K562 (cell line): ENCODE results near the gene TDRD9. TPM values are rescaled to one million over a fixed set of nuclear protein-coding genes. Genes with fewer than 3 reads are reported as not detected.

Experiments
- ATAC-seq: fragments of 200-7000 bp; cut with Tn5 transposase; 3 replicates; pipeline ENCODE4 v1.9.1; 2020; ENCODE audit warnings: moderate library complexity
- BruUV-seq: library from RNA; stranded (reverse); fragments of 400-500 nt; replicated peaks from 2 replicates; lab custom pipeline; 2021; lab: Mats Ljungman, UMichigan
- CTCF ChIA-PET: fragments of 300-600 bp; formaldehyde crosslinking; extraction: SDS; loops from one replicate; lab custom pipeline; 2021; ENCODE audit warnings: low intra/inter-chr PET ratio; lab: Yijun Ruan, JAX
- POLR2A ChIA-PET: fragments of 300-600, 350-650 bp; sonication (Branson Sonifier 250); formaldehyde crosslinking; extraction: SDS; loops from one replicate; lab custom pipeline; 2021; ENCODE audit warnings: antibody characterized with exemption, inconsistent platforms; lab: Yijun Ruan, JAX
- DNase-seq, 4 experiments: peaks; one replicate each; pipeline versions ENCODE4 v3.0.0 to v3.0.0-alpha.2; 2011 to 2018; ENCODE audit warnings: low spot score in 3 of 4, mixed read lengths in 3 of 4; ENCODE audit errors: extremely low read depth in 1 of 4
- FAIRE-seq: peaks from 2 replicates; lab custom pipeline; 2011; peaks lifted over from hg19 to GRCh38; lab: Jason Lieb, UNC
- H2AFZ ChIP-seq: 2 replicates; pipeline ENCODE4 v1.6.0; 2011; ENCODE audit warnings: low read depth, low read length, control low read depth, inconsistent platforms
- H3K27ac ChIP-seq: fragments of 200-600 bp; 3 replicates; pipeline ENCODE4 v1.8.0; 2011; ENCODE audit warnings: low read depth, mild to moderate bottlenecking, control low read depth, inconsistent platforms, low read length, moderate library complexity, mixed read lengths; ENCODE audit errors: extremely low read depth
- H3K27me3 ChIP-seq, 2 experiments: fragments of 300-600 bp in 1 of 2; 2 replicates in 1 of 2; 3 replicates in 1 of 2; pipeline versions ENCODE4 v1.6.0 to v1.8.0; 2011; ENCODE audit warnings: inconsistent platforms in 2 of 2, low read length in 2 of 2, mild to moderate bottlenecking in 1 of 2, mixed read lengths in 1 of 2, moderate library complexity in 1 of 2; ENCODE audit not compliant: control insufficient read depth in 2 of 2, insufficient read depth in 2 of 2
- H3K36me3 ChIP-seq: fragments of 300-600 bp; 3 replicates; pipeline ENCODE4 v1.8.0; 2011; ENCODE audit warnings: mild to moderate bottlenecking, low read length, inconsistent platforms; ENCODE audit not compliant: control insufficient read depth, insufficient read depth
- H3K4me1 ChIP-seq, 2 experiments: fragments of 200-600 bp in 1 of 2; replicated peaks in 1 of 2; 2 replicates in 1 of 2; 3 replicates in 1 of 2; pipeline versions ENCODE4 v1.5.1 to v1.8.0; 2011; ENCODE audit warnings: inconsistent platforms in 2 of 2, low read length in 2 of 2, mild to moderate bottlenecking in 1 of 2, mixed read lengths in 1 of 2, moderate library complexity in 1 of 2; ENCODE audit not compliant: control insufficient read depth in 2 of 2, insufficient read depth in 2 of 2
- H3K4me2 ChIP-seq: 2 replicates; pipeline ENCODE4 v1.6.1; 2011; ENCODE audit warnings: low read length, control low read depth, inconsistent platforms, mixed read lengths; ENCODE audit not compliant: insufficient read depth
- H3K4me3 ChIP-seq: fragments of 200-600 bp; sonication (generic), shearing (Covaris generic); 2 replicates; pipeline ENCODE4 v1.5.1; 2016; ENCODE audit warnings: control low read depth, inconsistent platforms
- H3K79me2 ChIP-seq: fragments of 200-600 bp; 3 replicates; pipeline ENCODE4 v1.8.0; 2011; ENCODE audit warnings: low read length, inconsistent platforms; ENCODE audit not compliant: control insufficient read depth, insufficient read depth
- H3K9ac ChIP-seq, 2 experiments: 2 replicates each; pipeline versions ENCODE4 v1.6.0 to v1.6.1; 2011; ENCODE audit warnings: low read depth in 2 of 2, low read length in 2 of 2, control low read depth in 1 of 2, inconsistent platforms in 1 of 2, mild to moderate bottlenecking in 1 of 2, mixed read lengths in 1 of 2; ENCODE audit not compliant: insufficient read depth in 1 of 2
- H3K9me1 ChIP-seq: one replicate; pipeline ENCODE4 v1.6.0; 2011; ENCODE audit warnings: inconsistent platforms, mild to moderate bottlenecking, low read length, moderate library complexity; ENCODE audit not compliant: control insufficient read depth, insufficient read depth
- H3K9me3 ChIP-seq: replicated peaks from 2 replicates; pipeline ENCODE4 v1.5.1; 2011; ENCODE audit warnings: low read depth, low read length, inconsistent platforms; ENCODE audit not compliant: control insufficient read depth, insufficient read depth
- H4K20me1 ChIP-seq: replicated peaks from 2 replicates; pipeline ENCODE4 v1.6.1; 2011; ENCODE audit warnings: low read length, inconsistent platforms, mixed read lengths; ENCODE audit not compliant: control insufficient read depth, insufficient read depth
- PURB ChIP-seq: sonication (generic); formaldehyde crosslinking; IDR thresholded peaks from 2 replicates; pipeline ENCODE4 v1.9.0; 2021; ENCODE audit warnings: low read depth, mild to moderate bottlenecking, missing genetic modification reagents
- SPI1 ChIP-seq: IDR thresholded peaks from 2 replicates; pipeline ENCODE4 v1.6.1; 2011; ENCODE audit warnings: low read depth, low read length, control low read depth, borderline replicate concordance
- ZFX ChIP-seq: sonication (generic); formaldehyde crosslinking; IDR thresholded peaks from 2 replicates; pipeline ENCODE4 v1.8.0; 2022; ENCODE audit warnings: mild to moderate bottlenecking, missing genetic modification reagents, moderate library complexity
- ZNF12 ChIP-seq: sonication (generic); formaldehyde crosslinking; IDR thresholded peaks from 2 replicates; pipeline ENCODE4 v1.4.0; 2020; ENCODE audit warnings: mild to moderate bottlenecking, missing genetic modification reagents
- WGBS: fragments of 100-300 bp; shearing (Covaris generic); methylation state at CpG from one replicate; pipeline ENCODE4 v1.1.6; 2016; ENCODE audit warnings: low coverage, mixed read lengths; ENCODE audit not compliant: insufficient coverage; ENCODE audit errors: missing lambda C conversion rate; 5-methylcytosine and 5-hydroxymethylcytosine counted together
- in situ Hi-C: fragments of 300-500 bp; cut with MboI; formaldehyde crosslinking; loops from 4 replicates; pipeline ENCODE4 v1.15.0; 2018; ENCODE audit warnings: inconsistent platforms, mixed read lengths
- intact Hi-C: fragments of 100-400 bp; cut with micrococcal nuclease; formaldehyde crosslinking; loops from 2 replicates; pipeline ENCODE4 v1.14.2; 2022
- polyA plus RNA-seq, 8 experiments: library from polyadenylated mRNA; depleted of rRNA in 4 of 8; stranded (reverse) in 5 of 8; unstranded in 3 of 8; fragments of >200 nt; fragmentation: Nextera tagmentation in 2 of 8; fragmentation: Illumina TruSeq in 1 of 8; extraction: Ambion mirVana in 2 of 8; extraction: Trizol in 1 of 8; gene quantifications; 2 replicates each; pipeline versions ENCODE4 v1.2.1 to v1.2.3, GENCODE V29; 2011 to 2014; ENCODE audit warnings: inconsistent platforms in 1 of 8, missing spikeins in 1 of 8
- total RNA-seq, 7 experiments: library from RNA; depleted of rRNA in 6 of 7; stranded (reverse); fragments of >200 nt in 6 of 7; fragmentation: Illumina TruSeq in 2 of 7; extraction: Trizol in 2 of 7; gene quantifications; 2 replicates each; pipeline versions ENCODE4 v1.2.1 to v1.2.3, GENCODE V29; 2011 to 2021; ENCODE audit warnings: low replicate concordance in 1 of 7
- TF ChIP-seq, protein P1 (sequence below): fragments of 450-650 bp; conservative IDR thresholded peaks from 2 replicates; pipeline ENCODE4 v1.6.1; 2016; ENCODE audit warnings: missing genetic modification characterization, low read depth, mild to moderate bottlenecking, control low read depth, missing compliant biosample characterization
- TF ChIP-seq, protein P2 (sequence below): IDR thresholded peaks from 2 replicates; pipeline ENCODE4 v1.6.1; 2012; ENCODE audit warnings: low read depth, low read length, improper control_type of control experiment, borderline replicate concordance
- TF ChIP-seq, protein P3 (sequence below): fragments of 250-450 bp; sonication (Bioruptor Pico); IDR thresholded peaks from 2 replicates; pipeline ENCODE4 v1.5.0; 2022; ENCODE audit warnings: mild to moderate bottlenecking
- TF ChIP-seq, protein P4 (sequence below): sonication (generic); formaldehyde crosslinking; IDR thresholded peaks from 2 replicates; pipeline ENCODE4 v1.8.0; 2022; ENCODE audit warnings: missing genetic modification reagents, mild to moderate bottlenecking, moderate library complexity, borderline replicate concordance

TDRD9 gene
- total and polyA plus RNA-seq, 9 of the 15 experiments (the other 6 are each of a cell fraction or from before 2014, with no cell fraction given): 0.04 to 0.14 (median 0.04) TPM; not detected in 5

DNA sequence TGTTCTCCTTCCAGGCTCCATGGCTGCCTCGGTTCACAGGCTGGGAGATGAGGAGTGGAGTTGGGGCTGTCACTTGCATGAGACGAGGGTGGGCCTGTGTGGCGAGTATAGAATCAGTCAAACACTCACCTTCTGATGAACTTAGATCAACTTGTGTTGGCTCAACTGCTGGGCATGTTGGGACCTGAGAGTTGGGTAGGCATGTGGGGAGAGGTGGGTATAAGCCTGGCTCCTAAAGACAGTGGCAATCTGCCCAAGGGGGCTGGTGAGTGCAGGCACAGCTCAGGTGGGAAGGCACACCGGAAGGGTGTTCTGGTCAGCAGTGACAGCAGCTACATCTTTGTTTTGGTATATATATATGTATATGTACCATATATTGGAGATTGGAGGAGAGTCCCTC, 30.1 kb upstream of the TDRD9 start:
- TF ChIP-seq, protein P1, sequence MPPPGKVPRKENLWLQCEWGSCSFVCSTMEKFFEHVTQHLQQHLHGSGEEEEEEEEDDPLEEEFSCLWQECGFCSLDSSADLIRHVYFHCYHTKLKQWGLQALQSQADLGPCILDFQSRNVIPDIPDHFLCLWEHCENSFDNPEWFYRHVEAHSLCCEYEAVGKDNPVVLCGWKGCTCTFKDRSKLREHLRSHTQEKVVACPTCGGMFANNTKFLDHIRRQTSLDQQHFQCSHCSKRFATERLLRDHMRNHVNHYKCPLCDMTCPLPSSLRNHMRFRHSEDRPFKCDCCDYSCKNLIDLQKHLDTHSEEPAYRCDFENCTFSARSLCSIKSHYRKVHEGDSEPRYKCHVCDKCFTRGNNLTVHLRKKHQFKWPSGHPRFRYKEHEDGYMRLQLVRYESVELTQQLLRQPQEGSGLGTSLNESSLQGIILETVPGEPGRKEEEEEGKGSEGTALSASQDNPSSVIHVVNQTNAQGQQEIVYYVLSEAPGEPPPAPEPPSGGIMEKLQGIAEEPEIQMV: no peak
- TF ChIP-seq SPI1: no peak
- BruUV-seq: no TSS peak
- H3K79me2 ChIP-seq: no peaks in the 10 kb centered on the region
- H3K4me1 ChIP-seq: peaks cover 0 to 13% of the 10 kb centered on the region in 2 experiments; a peak in 2 of 5 replicates
- FAIRE-seq: no peak
- in situ Hi-C loops: no loop called here
- CTCF ChIA-PET: no interaction called here
- POLR2A ChIA-PET: no interaction called here
- H2AFZ ChIP-seq: no peak overlapping the region
- WGBS: 0% methylated on average over 2 of the region's 4 CpGs
- H3K36me3 ChIP-seq: no peaks in the 10 kb centered on the region
- peaks cover 13 to 43% of the 10 kb centered on the region in 2 experiments; a peak in 3 of 5 replicates for H3K27me3 ChIP-seq
- no peak overlapping the region for H3K27ac ChIP-seq
- H3K4me2 ChIP-seq: no peak overlapping the region
- no peak overlapping the region for H3K9ac ChIP-seq
- no peaks in the 10 kb centered on the region for H3K9me3 ChIP-seq
- ATAC-seq: no peak
- H3K4me3 ChIP-seq: no peak overlapping the region
- no peak for DNase-seq
- H4K20me1 ChIP-seq: 0 out of 2 replicates have a peak, but pooled peaks cover 2% of the 10 kb centered on the region
- intact Hi-C loops: no loop called here
- no peaks in the 10 kb centered on the region for H3K9me1 ChIP-seq

DNA sequence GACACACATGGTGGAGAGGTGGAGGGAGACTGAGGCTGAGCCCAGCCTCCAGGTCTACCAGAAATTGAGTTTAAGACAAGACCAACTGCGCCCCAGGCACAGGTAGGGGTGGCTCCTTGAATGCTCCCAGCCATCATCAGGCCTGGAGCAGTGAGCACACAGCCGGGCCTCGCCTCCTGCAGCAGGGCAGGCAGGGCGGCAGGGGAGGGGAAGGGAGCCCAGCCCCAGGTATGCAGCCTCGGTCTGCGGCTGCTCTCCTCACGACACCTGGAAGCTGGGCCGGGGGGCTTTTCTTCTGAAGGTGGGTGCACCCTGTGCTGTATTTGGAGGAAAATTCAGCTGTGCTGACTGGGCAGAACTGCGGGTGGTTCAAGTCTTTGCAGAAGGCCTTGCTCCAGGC, 29.5 kb upstream of the TDRD9 start:
- POLR2A ChIA-PET: no interaction called here
- FAIRE-seq (no peak), ATAC-seq (no peak), DNase-seq (no peak)
- WGBS: 20% methylated on average over 4 of the region's 9 CpGs
- no peak overlapping the region for H3K4me3 ChIP-seq
- H3K9ac ChIP-seq: no peak overlapping the region
- no peaks in the 10 kb centered on the region for H3K36me3 ChIP-seq
- H4K20me1 ChIP-seq: 0 out of 2 replicates have a peak, but pooled peaks cover 2% of the 10 kb centered on the region
- H2AFZ ChIP-seq: no peak overlapping the region
- intact Hi-C loops: no loop called here
- H3K79me2 ChIP-seq: no peaks in the 10 kb centered on the region
- no peak overlapping the region for H3K27ac ChIP-seq
- CTCF ChIA-PET: no interaction called here
- H3K4me1 ChIP-seq: peaks cover 0 to 13% of the 10 kb centered on the region in 2 experiments; a peak in 2 of 5 replicates
- peaks cover 13 to 41% of the 10 kb centered on the region in 2 experiments; a peak in 3 of 5 replicates for H3K27me3 ChIP-seq
- no peaks in the 10 kb centered on the region for H3K9me3 ChIP-seq
- BruUV-seq: no TSS peak
- in situ Hi-C loops: no loop called here
- H3K4me2 ChIP-seq: no peak overlapping the region
- no peaks in the 10 kb centered on the region for H3K9me1 ChIP-seq
- TF ChIP-seq PURB (no peak), ZNF12 (CRISPR knock-in tag) (no peak), ZFX (CRISPR knock-in tag) (no peak)
- TF ChIP-seq, protein P2, sequence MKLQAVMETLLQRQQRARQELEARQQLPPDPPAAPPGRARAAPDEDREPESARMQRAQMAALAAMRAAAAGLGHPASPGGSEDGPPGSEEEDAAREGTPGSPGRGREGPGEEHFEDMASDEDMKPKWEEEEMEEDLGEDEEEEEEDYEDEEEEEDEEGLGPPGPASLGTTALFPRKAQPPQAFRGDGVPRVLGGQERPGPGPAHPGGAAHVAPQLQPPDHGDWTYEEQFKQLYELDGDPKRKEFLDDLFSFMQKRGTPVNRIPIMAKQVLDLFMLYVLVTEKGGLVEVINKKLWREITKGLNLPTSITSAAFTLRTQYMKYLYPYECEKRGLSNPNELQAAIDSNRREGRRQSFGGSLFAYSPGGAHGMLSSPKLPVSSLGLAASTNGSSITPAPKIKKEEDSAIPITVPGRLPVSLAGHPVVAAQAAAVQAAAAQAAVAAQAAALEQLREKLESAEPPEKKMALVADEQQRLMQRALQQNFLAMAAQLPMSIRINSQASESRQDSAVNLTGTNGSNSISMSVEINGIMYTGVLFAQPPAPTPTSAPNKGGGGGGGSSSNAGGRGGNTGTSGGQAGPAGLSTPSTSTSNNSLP: no peak
- TF ChIP-seq, protein P3, sequence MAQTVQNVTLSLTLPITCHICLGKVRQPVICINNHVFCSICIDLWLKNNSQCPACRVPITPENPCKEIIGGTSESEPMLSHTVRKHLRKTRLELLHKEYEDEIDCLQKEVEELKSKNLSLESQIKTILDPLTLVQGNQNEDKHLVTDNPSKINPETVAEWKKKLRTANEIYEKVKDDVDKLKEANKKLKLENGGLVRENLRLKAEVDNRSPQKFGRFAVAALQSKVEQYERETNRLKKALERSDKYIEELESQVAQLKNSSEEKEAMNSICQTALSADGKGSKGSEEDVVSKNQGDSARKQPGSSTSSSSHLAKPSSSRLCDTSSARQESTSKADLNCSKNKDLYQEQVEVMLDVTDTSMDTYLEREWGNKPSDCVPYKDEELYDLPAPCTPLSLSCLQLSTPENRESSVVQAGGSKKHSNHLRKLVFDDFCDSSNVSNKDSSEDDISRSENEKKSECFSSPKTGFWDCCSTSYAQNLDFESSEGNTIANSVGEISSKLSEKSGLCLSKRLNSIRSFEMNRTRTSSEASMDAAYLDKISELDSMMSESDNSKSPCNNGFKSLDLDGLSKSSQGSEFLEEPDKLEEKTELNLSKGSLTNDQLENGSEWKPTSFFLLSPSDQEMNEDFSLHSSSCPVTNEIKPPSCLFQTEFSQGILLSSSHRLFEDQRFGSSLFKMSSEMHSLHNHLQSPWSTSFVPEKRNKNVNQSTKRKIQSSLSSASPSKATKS: no peak
- TF ChIP-seq, protein P4, sequence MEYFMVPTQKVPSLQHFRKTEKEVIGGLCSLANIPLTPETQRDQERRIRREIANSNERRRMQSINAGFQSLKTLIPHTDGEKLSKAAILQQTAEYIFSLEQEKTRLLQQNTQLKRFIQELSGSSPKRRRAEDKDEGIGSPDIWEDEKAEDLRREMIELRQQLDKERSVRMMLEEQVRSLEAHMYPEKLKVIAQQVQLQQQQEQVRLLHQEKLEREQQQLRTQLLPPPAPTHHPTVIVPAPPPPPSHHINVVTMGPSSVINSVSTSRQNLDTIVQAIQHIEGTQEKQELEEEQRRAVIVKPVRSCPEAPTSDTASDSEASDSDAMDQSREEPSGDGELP: no peak
